Ascending aorta (tissue), 2 donors: Measurements from ENCODE around the gene CAMK2D. TPM values are rescaled to one million over a fixed set of nuclear protein-coding genes. Genes with fewer than 3 reads are reported as not detected.

Source experiments
- DNase-seq, 2 donors: peaks; one replicate each; pipeline ENCODE4 v3.0.0-alpha.2; 2019; ENCODE audit warnings: low spot score in 2 of 2
- H3K27ac ChIP-seq, 2 donors: fragments of 200-600 bp; sonication (generic); one replicate each; pipeline ENCODE4 v1.5.1; 2016 to 2017; ENCODE audit warnings: mild to moderate bottlenecking in 1 of 2
- H3K27me3 ChIP-seq: fragments of 200-600 bp; sonication (generic); one replicate; pipeline ENCODE4 v1.5.1; 2017
- H3K36me3 ChIP-seq, 2 donors: fragments of 200-600 bp; sonication (generic); one replicate each; pipeline ENCODE4 v1.5.1; 2016
- H3K4me1 ChIP-seq, 2 donors: fragments of 200-600 bp; sonication (generic); one replicate each; pipeline ENCODE4 v1.5.1; 2016 to 2017; ENCODE audit warnings: mild to moderate bottlenecking in 1 of 2
- H3K4me3 ChIP-seq, 2 donors: fragments of 200-600 bp; sonication (generic); one replicate each; pipeline ENCODE4 v1.5.1; 2016 to 2017; ENCODE audit warnings: mild to moderate bottlenecking in 1 of 2
- H3K9me3 ChIP-seq, 2 donors: fragments of 200-600 bp; sonication (generic); one replicate each; pipeline ENCODE4 v1.5.1; 2016
- intact Hi-C: fragments of 100-400 bp; cut with DNase I; formaldehyde crosslinking; loops from one replicate; pipeline ENCODE4 v1.15.1; 2023
- total RNA-seq: library from RNA; depleted of rRNA; stranded (reverse); fragments of >200 nt; gene quantifications from one replicate; pipeline ENCODE4 v1.1.0, GENCODE V29; 2016
- TF ChIP-seq, protein P1 (sequence below), 3 experiments: fragments of 200-600 bp in 2 of 3; fragments of 450-650 bp in 1 of 3; sonication (generic) in 2 of 3; IDR thresholded peaks; one replicate each; pipeline ENCODE4 v1.5.1; 2016 to 2019; ENCODE audit warnings: antibody characterized with exemption in 3 of 3, mild to moderate bottlenecking in 1 of 3, moderate library complexity in 1 of 3

CAMK2D gene
- total RNA-seq, 1 donor from 2014 or later: 23.8 TPM

DNA sequence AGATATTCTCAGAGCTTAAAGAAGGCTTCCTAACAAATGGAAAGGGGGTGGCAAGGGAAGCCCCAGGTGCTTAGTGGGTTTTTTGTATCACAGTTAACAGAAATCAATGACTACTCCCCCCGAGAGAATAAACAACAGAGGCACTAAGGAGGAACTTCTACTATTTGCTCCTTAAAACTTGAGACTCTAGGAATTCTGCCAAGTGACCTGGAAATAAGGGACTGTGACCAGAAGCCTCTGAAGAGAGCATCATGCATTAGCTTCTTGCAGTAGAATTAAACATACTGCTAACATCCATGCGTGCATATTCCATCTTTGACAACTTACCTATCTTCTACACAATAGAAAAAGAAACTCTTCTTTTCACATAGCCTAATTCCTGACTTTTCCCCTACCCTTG lies 86.8 kb downstream of the CAMK2D start:
- no peaks in the 10 kb centered on the region for H3K36me3 ChIP-seq
- no peaks in the 10 kb centered on the region for H3K9me3 ChIP-seq
- H3K4me3 ChIP-seq: no peak overlapping the region
- intact Hi-C loops: no loop called here
- peaks cover 0 to 17% of the 10 kb centered on the region in 2 donors for H3K4me1 ChIP-seq
- DNase-seq: no peak
- TF ChIP-seq, protein P1, sequence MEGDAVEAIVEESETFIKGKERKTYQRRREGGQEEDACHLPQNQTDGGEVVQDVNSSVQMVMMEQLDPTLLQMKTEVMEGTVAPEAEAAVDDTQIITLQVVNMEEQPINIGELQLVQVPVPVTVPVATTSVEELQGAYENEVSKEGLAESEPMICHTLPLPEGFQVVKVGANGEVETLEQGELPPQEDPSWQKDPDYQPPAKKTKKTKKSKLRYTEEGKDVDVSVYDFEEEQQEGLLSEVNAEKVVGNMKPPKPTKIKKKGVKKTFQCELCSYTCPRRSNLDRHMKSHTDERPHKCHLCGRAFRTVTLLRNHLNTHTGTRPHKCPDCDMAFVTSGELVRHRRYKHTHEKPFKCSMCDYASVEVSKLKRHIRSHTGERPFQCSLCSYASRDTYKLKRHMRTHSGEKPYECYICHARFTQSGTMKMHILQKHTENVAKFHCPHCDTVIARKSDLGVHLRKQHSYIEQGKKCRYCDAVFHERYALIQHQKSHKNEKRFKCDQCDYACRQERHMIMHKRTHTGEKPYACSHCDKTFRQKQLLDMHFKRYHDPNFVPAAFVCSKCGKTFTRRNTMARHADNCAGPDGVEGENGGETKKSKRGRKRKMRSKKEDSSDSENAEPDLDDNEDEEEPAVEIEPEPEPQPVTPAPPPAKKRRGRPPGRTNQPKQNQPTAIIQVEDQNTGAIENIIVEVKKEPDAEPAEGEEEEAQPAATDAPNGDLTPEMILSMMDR (IDR thresholded peaks at IDR 0.05): no peak
- no peak overlapping the region for H3K27ac ChIP-seq
- H3K27me3 ChIP-seq: no peaks in the 10 kb centered on the region

DNA sequence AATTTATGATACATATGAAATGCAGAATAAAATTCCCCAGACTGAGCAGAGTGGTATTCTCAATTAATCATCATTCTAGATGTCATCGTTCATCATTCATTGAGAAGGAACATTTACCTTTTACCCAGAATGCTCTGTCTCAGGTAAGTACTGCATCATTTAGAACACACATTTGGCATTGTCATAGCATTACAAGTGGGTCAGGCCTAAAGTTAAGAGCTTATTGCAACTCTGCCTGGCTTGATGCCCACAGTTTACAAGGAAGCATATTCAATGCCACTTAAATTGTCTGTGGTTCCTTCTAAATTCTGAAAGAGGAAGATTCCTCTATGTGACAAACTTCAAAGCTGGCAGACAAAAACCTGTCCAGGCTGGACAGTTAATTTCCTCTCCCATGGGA lies 87.3 kb downstream of the CAMK2D start:
- TF ChIP-seq, protein P1 (IDR thresholded peaks at IDR 0.05): no peak
- DNase-seq: no peak
- no peaks in the 10 kb centered on the region for H3K36me3 ChIP-seq
- no peak overlapping the region for H3K4me3 ChIP-seq
- no peak overlapping the region for H3K27ac ChIP-seq
- H3K4me1 ChIP-seq: peaks cover 0 to 16% of the 10 kb centered on the region in 2 donors
- H3K27me3 ChIP-seq: no peaks in the 10 kb centered on the region
- no peaks in the 10 kb centered on the region for H3K9me3 ChIP-seq
- intact Hi-C loops: no loop called here

DNA sequence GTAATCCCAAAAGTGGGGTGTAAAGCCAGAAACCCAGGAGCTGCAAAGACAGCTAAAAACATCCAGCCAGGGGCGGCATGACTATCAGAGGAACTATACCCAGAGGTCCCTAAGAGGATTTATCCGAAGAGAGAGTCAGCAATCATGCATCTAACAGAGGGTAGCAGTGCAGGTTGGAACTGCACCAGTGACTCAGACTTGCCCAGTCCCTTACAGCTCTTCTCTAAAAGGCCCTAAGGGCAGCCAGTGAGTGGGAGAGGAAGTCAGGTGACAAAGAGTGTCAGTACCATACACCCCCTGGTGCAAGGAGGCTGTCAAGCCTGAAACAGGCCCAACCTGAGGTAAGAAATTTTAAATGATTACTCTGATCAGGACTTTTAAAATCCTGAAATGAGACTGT lies 88.1 kb downstream of the CAMK2D start:
- Histone ChIP-seq H3K4me1 (peaks cover 0 to 13% of the 10 kb centered on the region in 2 donors), H3K27me3 (no peaks in the 10 kb centered on the region), H3K9me3 (no peaks in the 10 kb centered on the region), H3K27ac (peak overlapping the region; percentile 3 to 5), H3K4me3 (no peak overlapping the region), H3K36me3 (no peaks in the 10 kb centered on the region)
- TF ChIP-seq, protein P1 (IDR thresholded peaks at IDR 0.05): no peak
- DNase-seq: no peak
- intact Hi-C loops: no loop called here

DNA sequence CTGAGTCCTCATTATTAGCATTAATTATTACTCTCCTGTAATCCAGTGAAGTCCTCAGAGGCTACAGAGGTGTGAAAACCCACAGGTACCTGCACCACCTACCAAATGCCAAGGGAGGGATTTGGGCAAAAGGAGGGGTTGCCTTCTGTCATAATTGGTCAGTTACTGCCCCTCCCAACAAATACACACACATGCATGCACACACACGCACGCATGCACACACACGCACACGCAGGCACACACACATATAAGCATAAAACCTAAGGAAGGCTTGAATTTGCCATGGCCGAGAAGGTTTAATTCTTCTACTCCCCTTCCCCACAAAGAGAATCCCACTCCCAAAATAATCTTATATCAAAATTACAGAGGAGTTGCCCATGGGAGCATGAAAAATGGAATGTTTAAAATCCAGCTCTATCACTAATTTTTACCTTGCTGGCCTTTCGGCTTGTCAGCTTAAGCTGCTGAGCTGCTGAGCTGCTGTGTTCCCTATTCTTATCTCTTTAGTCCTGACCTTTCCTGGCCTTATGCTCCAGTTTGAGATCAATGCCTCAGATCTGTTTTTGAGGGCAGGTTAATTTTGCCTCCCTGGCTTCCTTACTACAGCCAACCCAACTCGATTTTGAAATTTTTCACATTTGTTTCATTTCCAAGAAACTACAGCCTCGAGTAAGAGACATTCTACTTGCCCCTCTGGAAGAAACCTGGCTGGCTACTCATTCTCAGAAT lies 95.0 kb downstream of the CAMK2D start:
- peaks cover 0 to 8% of the 10 kb centered on the region in 2 donors for H3K4me1 ChIP-seq
- H3K27ac ChIP-seq: no peak overlapping the region
- intact Hi-C loops: no loop called here
- H3K9me3 ChIP-seq: no peaks in the 10 kb centered on the region
- H3K36me3 ChIP-seq: no peaks in the 10 kb centered on the region
- H3K4me3 ChIP-seq: no peak overlapping the region
- TF ChIP-seq, protein P1 (IDR thresholded peaks at IDR 0.05): no peak
- no peak for DNase-seq
- no peaks in the 10 kb centered on the region for H3K27me3 ChIP-seq

DNA sequence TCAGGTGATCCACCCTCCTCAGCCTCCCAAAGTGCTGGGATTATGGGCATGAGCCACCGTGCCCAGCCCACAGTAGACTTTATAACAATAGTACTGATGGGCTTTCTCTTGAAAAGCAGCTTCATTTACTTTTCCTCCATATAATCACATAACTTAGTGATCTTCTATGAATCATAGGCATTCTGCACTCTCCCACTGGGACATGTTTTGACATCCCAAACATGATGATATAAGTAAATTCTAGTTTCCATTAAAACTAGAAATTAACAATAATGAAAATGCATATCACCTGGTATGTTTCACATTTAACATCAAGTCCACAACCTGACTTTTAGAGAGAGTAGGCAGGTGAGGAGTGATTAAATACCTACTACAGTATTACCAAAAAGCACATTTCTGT lies 96.5 kb downstream of the CAMK2D start:
- DNase-seq: no peak
- TF ChIP-seq, protein P1 (IDR thresholded peaks at IDR 0.05): no peak
- intact Hi-C loops: no loop called here
- Histone ChIP-seq H3K9me3 (no peaks in the 10 kb centered on the region), H3K4me3 (no peak overlapping the region), H3K27me3 (no peaks in the 10 kb centered on the region), H3K27ac (no peak overlapping the region), H3K36me3 (no peaks in the 10 kb centered on the region), H3K4me1 (peaks cover 0 to 12% of the 10 kb centered on the region in 2 donors)
